ENCODE data around the gene TEX52.

The TEX52 gene

DNA sequence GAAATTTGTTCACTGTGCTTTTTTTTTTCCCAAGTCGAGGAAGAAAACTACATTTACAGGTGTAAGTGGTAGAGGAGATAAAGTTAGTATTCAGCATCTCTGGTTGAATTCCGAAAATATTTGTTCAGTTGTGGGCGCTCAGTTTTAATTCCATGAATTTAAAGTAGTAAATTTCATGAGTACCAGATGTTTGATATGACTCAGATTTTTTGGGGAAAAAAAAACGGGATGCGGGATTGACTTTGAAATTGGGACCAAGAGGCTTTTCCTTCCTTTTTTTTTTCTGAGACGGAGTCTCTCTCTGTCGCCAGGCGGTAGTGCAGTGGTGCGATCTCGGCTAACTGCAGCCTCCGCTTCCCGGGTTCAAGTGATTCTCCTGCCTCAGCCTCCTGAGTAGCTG is 35.4 kb upstream of the TEX52 start:
- H2BK15ac ChIP-seq (ENCODE audit: low read depth, poor library complexity, severe bottlenecking), result no peak overlapping the region
- peak overlapping the region; percentile 99 for H3K9ac ChIP-seq (ENCODE audit: low read length)
- no peak overlapping the region for H2AK5ac ChIP-seq (ENCODE audit: low read length, severe bottlenecking)
- no peaks in the 10 kb centered on the region for H3K9me3 ChIP-seq (ENCODE audit: control insufficient read depth, low read length)
- H3K4me1 ChIP-seq (ENCODE audit: control insufficient read depth, insufficient read depth, low read depth, low read length), result peaks cover 8% of the 10 kb centered on the region
- H3K4me2 ChIP-seq (ENCODE audit: low read length, poor library complexity, severe bottlenecking), result no peak overlapping the region
- H2BK12ac ChIP-seq (ENCODE audit: low read length in 2 of 2), result no peak overlapping the region
- no peak overlapping the region for H3K14ac ChIP-seq (ENCODE audit: low read length in 2 of 2)
- DNase-seq, result no peak
- H2BK120ac ChIP-seq (ENCODE audit: low read depth, low read length), result no peak overlapping the region
- no peak overlapping the region for H3K27ac ChIP-seq (ENCODE audit: low read length, poor library complexity, severe bottlenecking)
- H3K18ac ChIP-seq (ENCODE audit: low read depth in 1 of 2, low read length in 2 of 2), result no peak overlapping the region
- no peak overlapping the region for H2BK5ac ChIP-seq (ENCODE audit: low read depth, low read length, poor library complexity, severe bottlenecking)
- 94% methylated on average over 12 of the region's 12 CpGs for WGBS
- no peak overlapping the region for H3K4ac ChIP-seq (ENCODE audit: low read depth in 1 of 2, low read length in 2 of 2)
- H3K79me1 ChIP-seq (replicated peaks; ENCODE audit: low read length, poor library complexity, severe bottlenecking), result peaks cover 12% of the 10 kb centered on the region
- H4K8ac ChIP-seq (ENCODE audit: low read length), result no peak overlapping the region
- no peaks in the 10 kb centered on the region for H3K27me3 ChIP-seq (ENCODE audit: control insufficient read depth in 1 of 2, insufficient read depth in 1 of 2, low read length in 2 of 2)
- H3K36me3 ChIP-seq (ENCODE audit: control insufficient read depth in 1 of 2, insufficient read depth in 2 of 2, low read depth in 1 of 2, low read length in 2 of 2), result peaks cover 0 to 18% of the 10 kb centered on the region in 2 experiments
- H4K91ac ChIP-seq (ENCODE audit: low read length), result no peak overlapping the region
- no peak overlapping the region for H3K23ac ChIP-seq (ENCODE audit: low read length in 2 of 2)
- no peak overlapping the region for H2AFZ ChIP-seq (ENCODE audit: low read depth, low read length)
- peak overlapping the region in 1 of 2 experiments; percentile 95 for H3K4me3 ChIP-seq (ENCODE audit: insufficient read depth in 1 of 2, low read depth in 1 of 2, low read length in 2 of 2)

DNA sequence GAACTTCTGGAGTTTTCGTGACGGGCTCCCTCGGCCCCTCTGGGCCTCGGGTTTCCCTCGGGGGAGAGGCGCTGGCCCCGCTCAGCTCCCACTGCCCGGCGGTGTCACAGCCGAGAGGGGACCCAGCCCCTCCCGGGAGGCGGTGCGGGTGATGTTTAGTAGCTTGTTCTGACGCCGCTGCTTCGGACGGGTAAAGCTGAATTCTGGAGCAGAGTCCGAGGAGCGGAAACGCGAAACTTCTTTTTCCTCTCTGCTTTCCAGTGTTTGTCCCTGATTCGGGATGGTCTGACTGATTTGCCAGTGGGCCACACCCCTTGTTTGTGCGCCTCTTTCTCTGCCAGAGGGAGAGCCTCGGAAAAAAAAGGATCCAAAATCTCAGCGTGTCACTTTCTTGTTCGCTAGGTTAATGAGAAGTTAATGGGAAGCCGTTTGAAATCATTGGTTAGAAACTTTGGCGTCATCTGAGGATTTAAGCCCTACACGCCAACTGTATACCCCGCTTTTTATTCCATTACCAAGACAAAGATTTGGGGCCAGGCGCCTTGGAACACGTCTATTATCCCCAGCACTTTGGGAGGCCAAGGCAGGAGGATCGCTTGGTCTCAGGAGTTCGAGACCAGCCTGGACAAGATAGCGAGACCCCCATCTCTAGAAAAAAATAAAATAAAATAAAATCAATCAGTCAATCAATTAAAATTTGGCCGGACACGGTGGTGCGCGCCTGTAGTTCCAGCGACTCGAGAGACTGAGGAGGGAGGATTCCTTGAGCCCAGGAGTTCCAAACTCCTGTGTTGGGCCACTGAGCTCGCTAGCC is 34.6 kb upstream of the TEX52 start:
- H2AFZ ChIP-seq (ENCODE audit: low read depth, low read length), result no peak overlapping the region
- H3K27ac ChIP-seq (ENCODE audit: low read length, poor library complexity, severe bottlenecking), result peak overlapping the region; percentile 51
- peaks cover 12% of the 10 kb centered on the region for H3K79me1 ChIP-seq (replicated peaks; ENCODE audit: low read length, poor library complexity, severe bottlenecking)
- no peak overlapping the region for H2BK12ac ChIP-seq (ENCODE audit: low read length in 2 of 2)
- no peak overlapping the region for H3K23ac ChIP-seq (ENCODE audit: low read length in 2 of 2)
- peaks cover 0 to 25% of the 10 kb centered on the region in 2 experiments for H3K36me3 ChIP-seq (ENCODE audit: control insufficient read depth in 1 of 2, insufficient read depth in 2 of 2, low read depth in 1 of 2, low read length in 2 of 2)
- H3K4me2 ChIP-seq (ENCODE audit: low read length, poor library complexity, severe bottlenecking), result peak overlapping the region; percentile 75
- H2BK15ac ChIP-seq (ENCODE audit: low read depth, poor library complexity, severe bottlenecking), result no peak overlapping the region
- peak overlapping the region; percentile 95 to 97 for H3K4me3 ChIP-seq (ENCODE audit: insufficient read depth in 1 of 2, low read depth in 1 of 2, low read length in 2 of 2)
- H3K18ac ChIP-seq (ENCODE audit: low read depth in 1 of 2, low read length in 2 of 2), result peak overlapping the region; percentile 93 to 94
- peaks cover 10% of the 10 kb centered on the region for H3K4me1 ChIP-seq (ENCODE audit: control insufficient read depth, insufficient read depth, low read depth, low read length)
- peak overlapping the region; percentile 9 for H4K8ac ChIP-seq (ENCODE audit: low read length)
- H2AK5ac ChIP-seq (ENCODE audit: low read length, severe bottlenecking), result no peak overlapping the region
- H4K91ac ChIP-seq (ENCODE audit: low read length), result peak overlapping the region; percentile 57
- no peaks in the 10 kb centered on the region for H3K27me3 ChIP-seq (ENCODE audit: control insufficient read depth in 1 of 2, insufficient read depth in 1 of 2, low read length in 2 of 2)
- H2BK5ac ChIP-seq (ENCODE audit: low read depth, low read length, poor library complexity, severe bottlenecking), result peak overlapping the region; percentile 48
- peak overlapping the region; percentile 99 for H3K9ac ChIP-seq (ENCODE audit: low read length)
- 24% methylated on average over 40 of the region's 42 CpGs for WGBS
- peak overlapping the region; percentile 80 for H2BK120ac ChIP-seq (ENCODE audit: low read depth, low read length)
- peak overlapping the region; percentile 77 to 92 for H3K4ac ChIP-seq (ENCODE audit: low read depth in 1 of 2, low read length in 2 of 2)
- H3K14ac ChIP-seq (ENCODE audit: low read length in 2 of 2), result no peak overlapping the region
- H3K9me3 ChIP-seq (ENCODE audit: control insufficient read depth, low read length), result no peaks in the 10 kb centered on the region
- DNase-seq, result peak; percentile 78

DNA sequence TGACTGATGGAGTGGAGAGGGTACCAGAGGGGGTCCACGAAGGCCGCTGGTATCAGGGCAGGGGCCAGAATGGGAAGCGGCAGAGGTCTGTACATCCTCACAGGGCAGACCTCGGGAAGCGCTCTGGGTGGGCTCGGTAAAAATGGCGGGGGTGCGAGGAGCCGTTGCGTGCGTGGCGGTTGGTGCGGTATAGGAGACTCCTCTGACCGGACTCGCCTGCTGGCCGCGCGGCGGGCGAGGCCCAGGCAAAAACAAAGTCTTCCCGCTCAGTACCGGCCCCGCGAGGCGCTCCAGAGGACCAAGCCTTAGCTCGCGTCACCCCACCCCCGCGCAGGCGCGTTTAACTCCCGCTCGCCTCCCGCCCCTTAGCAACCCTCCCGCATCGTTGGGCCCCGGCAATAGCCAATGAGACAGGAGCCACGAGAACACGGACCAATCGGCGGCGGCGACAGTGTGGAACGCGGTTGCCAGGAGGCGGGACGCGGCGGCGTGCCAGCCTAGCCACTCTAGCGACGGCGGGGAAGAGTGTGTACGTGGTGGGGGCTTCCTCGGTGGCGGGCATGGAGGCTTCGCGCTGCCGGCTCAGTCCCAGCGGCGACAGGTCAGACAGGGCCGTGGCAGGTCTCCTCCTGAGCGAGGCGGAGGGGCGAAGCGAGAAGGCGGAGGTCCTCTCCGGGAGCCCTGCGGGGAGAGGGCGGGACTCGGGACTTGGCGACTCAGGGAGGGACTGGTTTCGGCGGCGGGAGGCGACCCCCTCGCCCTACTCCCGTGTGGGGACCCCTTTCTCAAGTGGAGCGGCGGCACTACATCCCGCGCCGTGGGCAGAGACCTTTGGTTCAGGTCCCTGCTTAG is 33.8 kb upstream of the TEX52 start, which contains the start of gene TULP3:
TSS of gene TULP3 (plus strand) at position 504 of the 852 bp plus-strand sequence. CDS start at position 561, 57 bp downstream.
- H3K4me3 ChIP-seq (ENCODE audit: insufficient read depth in 1 of 2, low read depth in 1 of 2, low read length in 2 of 2), result peak within 1 kb of the TSS; percentile 95 to 97
- H2BK15ac ChIP-seq (ENCODE audit: low read depth, poor library complexity, severe bottlenecking), result peak within 1 kb of the TSS; percentile 86
- no peak within 1 kb of the TSS for H2AK5ac ChIP-seq (ENCODE audit: low read length, severe bottlenecking)
- peak within 1 kb of the TSS; percentile 91 for H2AFZ ChIP-seq (ENCODE audit: low read depth, low read length)
- peak within 1 kb of the TSS; percentile 75 for H3K4me2 ChIP-seq (ENCODE audit: low read length, poor library complexity, severe bottlenecking)
- peak within 1 kb of the TSS; percentile 82 for H4K91ac ChIP-seq (ENCODE audit: low read length)
- no peaks in the 10 kb centered on the region for H3K27me3 ChIP-seq (ENCODE audit: control insufficient read depth in 1 of 2, insufficient read depth in 1 of 2, low read length in 2 of 2)
- peaks cover 0 to 28% of the 10 kb centered on the region in 2 experiments for H3K36me3 ChIP-seq (ENCODE audit: control insufficient read depth in 1 of 2, insufficient read depth in 2 of 2, low read depth in 1 of 2, low read length in 2 of 2)
- H3K27ac ChIP-seq (ENCODE audit: low read length, poor library complexity, severe bottlenecking), result peak within 1 kb of the TSS; percentile 51
- peak within 1 kb of the TSS; percentile 93 to 94 for H3K18ac ChIP-seq (ENCODE audit: low read depth in 1 of 2, low read length in 2 of 2)
- peak within 1 kb of the TSS; percentile 93 for H4K8ac ChIP-seq (ENCODE audit: low read length)
- peak within 1 kb of the TSS in 1 of 2 experiments; percentile 72 for H3K14ac ChIP-seq (ENCODE audit: low read length in 2 of 2)
- H2BK120ac ChIP-seq (ENCODE audit: low read depth, low read length), result peak within 1 kb of the TSS; percentile 80
- H3K4me1 ChIP-seq (ENCODE audit: control insufficient read depth, insufficient read depth, low read depth, low read length), result peaks cover 10% of the 10 kb centered on the region
- DNase-seq, result peak; percentile 98
- H3K23ac ChIP-seq (ENCODE audit: low read length in 2 of 2), result peak within 1 kb of the TSS in 1 of 2 experiments; percentile 83
- under 1% methylated on average over 55 of the region's 83 CpGs for WGBS
- H3K9me3 ChIP-seq (ENCODE audit: control insufficient read depth, low read length), result no peaks in the 10 kb centered on the region
- H3K4ac ChIP-seq (ENCODE audit: low read depth in 1 of 2, low read length in 2 of 2), result peak within 1 kb of the TSS; percentile 77 to 92
- peaks cover 12% of the 10 kb centered on the region for H3K79me1 ChIP-seq (replicated peaks; ENCODE audit: low read length, poor library complexity, severe bottlenecking)
- H2BK12ac ChIP-seq (ENCODE audit: low read length in 2 of 2), result peak within 1 kb of the TSS in 1 of 2 experiments; percentile 43
- H3K9ac ChIP-seq (ENCODE audit: low read length), result peak within 1 kb of the TSS; percentile 99
- H2BK5ac ChIP-seq (ENCODE audit: low read depth, low read length, poor library complexity, severe bottlenecking), result peak within 1 kb of the TSS; percentile 48

Data from mesenchymal stem cell (in vitro differentiated cells and primary cell).